GM19025 (cell line): ENCODE measurements around the gene PTCH2.

Experiments
- ATAC-seq: cut with Tn5 transposase; IDR thresholded peaks from one replicate; pipeline ENCODE4 v1.9.1; 2021; ENCODE audit warnings: mild to moderate bottlenecking, low read depth, moderate library complexity; ENCODE audit not compliant: unreplicated experiment

PTCH2 gene

DNA sequence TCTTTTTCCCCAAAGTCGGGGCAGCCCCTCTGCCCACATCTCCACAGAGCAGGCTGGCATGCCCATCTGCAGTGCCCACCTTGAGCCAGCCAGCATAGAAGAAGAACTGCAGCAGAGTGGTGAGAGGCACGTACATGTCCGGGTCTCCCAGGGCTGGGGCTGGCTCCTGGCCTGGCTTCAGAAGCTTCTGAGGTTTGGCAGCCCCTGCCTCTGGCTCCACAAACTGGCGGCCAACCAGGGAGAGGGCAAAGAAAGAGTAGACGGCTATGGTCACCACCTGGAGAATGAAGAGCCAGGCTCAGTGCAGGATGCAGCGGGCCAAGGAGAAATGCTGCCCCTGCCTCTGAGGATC is 58.0 kb downstream of the PTCH2 start:
- ATAC-seq, result no peak

- ATAC-seq, result no peak
Observed at GRCh38 chr1:44784094-44785028, 58.7 kb downstream of the PTCH2 start.

DNA sequence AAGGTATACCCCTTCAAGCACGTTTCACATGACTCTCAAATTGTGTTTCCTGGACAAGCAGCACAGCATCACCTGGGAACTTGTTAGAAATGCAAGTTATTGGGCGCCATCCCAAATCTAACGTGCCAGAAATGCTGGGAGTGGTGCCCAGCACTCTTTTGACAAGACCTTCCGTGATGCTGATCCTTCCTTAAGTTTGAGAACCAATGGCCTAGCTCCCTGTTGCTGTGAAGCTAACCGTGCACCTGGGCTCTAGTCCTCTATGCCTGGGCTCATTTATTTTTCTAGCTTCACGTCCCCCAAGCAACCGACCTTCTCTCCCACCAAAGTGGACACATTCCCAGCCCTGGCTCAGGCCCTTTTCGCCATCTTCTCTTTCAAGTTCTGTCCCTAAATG is 59.4 kb downstream of the PTCH2 start:
- no peak for ATAC-seq

DNA sequence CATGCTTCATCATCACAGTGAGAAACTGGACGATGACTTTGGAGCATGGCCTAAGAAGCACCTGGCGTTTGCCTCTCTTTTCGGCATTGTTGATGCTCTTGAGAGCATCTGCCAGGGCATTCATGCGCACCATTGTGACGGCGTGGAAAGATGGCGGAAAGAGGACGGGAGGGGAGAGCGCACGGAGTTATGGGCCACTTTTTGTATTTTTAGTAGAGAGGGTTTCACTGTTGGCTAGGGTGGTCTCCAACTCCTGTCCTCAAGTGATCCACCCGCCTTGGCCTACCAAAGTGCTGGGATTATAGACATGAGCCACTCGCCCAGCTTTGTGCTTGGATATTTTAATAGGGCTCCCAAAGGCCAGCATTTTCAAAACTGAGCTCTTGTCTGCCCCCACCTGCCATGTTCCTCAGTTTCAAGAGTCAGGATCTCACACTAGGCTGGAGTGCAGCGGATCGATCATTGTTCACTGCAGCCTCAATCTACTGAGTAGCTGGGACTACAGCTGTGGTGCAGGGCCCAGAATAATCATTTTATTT is 62.4 kb downstream of the PTCH2 start:
- no peak for ATAC-seq

- ATAC-seq, result no peak
Observed at GRCh38 chr1:44778705-44779576, 64.1 kb downstream of the PTCH2 start.

DNA sequence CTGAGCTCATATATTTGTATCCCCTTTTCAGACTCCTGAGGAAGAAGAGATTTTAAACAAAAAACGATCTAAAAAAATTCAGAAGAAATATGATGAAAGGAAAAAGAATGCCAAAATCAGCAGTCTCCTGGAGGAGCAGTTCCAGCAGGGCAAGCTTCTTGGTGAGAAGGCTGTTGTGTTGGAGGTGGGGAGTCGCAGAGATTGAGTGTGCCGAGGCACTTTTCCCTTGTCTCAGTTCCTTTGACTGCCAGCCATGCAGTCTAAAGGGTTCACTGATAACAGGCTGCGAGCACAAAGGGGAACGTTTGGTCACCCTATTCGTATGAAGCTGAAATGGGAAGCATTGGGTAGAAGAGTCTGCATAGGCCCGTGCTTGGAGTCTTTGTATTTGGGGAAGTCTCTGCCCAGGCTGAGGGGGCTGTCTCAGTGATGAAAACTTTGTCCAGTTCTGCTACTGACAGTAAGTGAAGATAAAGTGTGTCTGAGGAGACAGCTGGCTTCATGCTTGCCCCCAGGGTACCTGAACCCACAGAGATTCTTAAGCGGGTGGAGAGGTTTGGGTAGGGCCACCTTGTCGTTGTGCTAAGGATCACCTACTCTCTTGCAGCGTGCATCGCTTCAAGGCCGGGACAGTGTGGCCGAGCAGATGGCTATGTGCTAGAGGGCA is 65.0 kb downstream of the PTCH2 start:
- no peak for ATAC-seq

DNA sequence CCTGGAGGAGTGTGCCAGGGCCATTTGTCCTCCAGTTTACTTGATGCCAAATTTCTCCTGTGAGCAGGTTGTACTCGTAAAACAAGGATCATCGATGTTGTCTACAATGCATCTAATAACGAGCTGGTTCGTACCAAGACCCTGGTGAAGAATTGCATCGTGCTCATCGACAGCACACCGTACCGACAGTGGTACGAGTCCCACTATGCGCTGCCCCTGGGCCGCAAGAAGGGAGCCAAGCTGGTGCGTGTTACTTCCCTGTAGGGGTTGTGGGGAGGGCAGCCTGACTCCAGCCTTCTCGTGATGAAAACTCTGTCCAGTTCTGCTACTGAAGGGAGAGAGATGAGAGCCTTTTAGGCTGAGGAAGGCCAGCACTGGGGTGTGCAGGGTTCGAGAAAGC is 65.5 kb downstream of the PTCH2 start:
- no peak for ATAC-seq

DNA sequence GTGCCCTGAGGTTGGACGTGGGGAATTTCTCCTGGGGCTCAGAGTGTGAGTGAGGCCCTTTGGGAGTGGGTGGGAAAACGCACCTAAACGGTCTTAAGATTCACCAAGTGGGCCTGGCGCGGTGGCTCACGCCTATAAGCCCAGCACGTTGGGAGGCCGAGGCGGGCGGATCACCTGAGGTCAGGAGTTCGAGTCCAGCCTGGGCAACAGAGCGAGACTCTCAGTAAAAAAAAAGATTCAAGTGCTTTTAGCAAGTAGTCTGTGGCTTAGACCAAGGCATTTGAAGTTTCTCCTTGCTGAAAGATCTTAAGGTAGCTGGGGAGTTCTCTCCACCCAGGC is 66.4 kb downstream of the PTCH2 start:
- ATAC-seq, result no peak

DNA sequence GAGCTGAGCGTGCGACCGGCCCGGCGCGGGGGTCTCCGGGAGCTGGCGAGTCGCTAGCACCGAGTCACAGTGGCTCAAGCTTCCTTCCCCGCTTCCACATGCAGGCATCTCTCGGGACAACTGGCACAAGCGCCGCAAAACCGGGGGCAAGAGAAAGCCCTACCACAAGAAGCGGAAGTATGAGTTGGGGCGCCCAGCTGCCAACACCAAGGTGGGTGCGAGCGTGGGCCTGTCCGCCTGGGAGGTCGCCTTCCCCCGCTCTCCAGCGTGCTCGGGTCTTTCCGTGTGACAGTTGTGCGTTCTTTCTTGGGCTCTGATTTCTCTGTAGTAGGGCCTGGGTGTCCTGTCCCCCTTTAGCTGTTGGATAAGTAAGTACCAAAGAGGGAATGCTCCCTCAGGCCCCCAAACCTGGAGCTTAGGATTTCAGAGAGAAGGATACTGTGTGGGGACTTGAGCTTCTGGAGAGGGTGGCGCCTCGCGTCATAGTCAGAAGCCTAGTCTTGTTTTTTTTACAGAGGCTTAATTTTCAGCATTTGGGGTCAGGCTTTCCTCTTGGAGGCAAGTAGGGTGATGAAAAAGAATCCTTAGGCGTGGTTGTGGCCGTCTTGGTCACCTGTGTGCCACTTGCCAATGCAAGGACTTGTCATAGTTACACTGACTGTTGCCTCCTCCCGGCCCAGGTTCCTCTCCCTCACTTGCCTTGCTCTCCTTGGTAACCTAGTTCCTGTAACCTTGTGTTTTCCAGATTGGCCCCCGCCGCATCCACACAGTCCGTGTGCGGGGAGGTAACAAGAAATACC is 66.9 kb downstream of the PTCH2 start:
- no peak for ATAC-seq

DNA sequence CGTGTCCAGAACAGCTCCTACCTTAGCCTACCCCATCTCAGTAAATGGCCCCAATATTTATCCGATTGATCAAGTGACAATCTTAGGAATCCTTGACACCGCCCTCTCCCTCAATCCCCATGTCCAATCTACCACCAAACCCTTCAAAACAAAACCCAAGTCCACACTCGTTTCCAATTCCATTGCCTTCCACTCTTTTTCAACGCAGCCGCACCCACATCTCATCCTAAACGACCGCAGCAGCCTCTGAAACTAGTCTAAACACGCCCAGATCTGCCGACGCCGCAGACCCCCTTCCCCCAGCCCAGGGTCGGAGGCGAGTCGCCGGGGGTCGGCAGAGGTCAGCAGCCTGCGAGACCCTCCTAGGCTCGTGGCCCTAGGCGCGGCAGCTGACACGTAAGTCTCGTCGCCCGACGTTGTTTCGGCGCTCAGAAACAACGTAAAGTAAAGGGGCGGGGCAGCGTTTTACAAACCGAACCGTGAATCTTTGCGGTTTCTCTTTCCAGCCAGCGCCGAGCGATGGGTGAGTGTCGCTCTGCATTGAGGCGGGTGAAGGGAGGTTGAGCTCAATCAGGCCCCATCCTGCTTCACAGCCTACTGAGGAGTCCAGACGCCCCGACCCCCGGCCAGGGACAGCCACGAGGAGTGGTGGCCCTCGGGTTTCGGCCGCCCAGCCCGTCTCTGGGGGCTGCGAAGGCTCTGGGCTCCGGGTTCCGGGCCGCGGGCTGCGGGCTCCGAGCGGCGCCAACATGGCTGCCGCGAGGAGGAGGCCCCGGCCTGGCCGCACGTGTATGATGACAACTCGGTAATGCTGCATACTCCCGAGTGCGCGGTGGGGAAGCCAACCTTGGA is 67.7 kb downstream of the PTCH2 start, which contains the start of gene RPS8:
RPS8 (plus strand) TSS at position 463 of the 852 bp plus-strand sequence; CDS start at position 520, 57 bp downstream.
- ATAC-seq, result peak; percentile 65
